HEK293 (cell line): ENCODE data around the gene MICAL3.

Source experiments
- CTCF ChIA-PET: fragments of 350-600 bp; formaldehyde crosslinking; extraction: SDS; loops from one replicate; lab custom pipeline; 2021; ENCODE audit warnings: antibody characterized with exemption; lab: Yijun Ruan, JAX
- POLR2A ChIA-PET: fragments of 300-600 bp; formaldehyde crosslinking; extraction: SDS; loops from one replicate; lab custom pipeline; 2020; ENCODE audit warnings: antibody characterized with exemption, inconsistent platforms; lab: Yijun Ruan, JAX
- H3K27ac ChIP-seq: fragments of 200-500 bp; sonication (Bioruptor generic); 2 replicates; pipeline ENCODE4 v1.5.1; 2014; ENCODE audit warnings: low read depth, low read length, control low read depth, inconsistent platforms; ENCODE audit errors: extremely low read depth
- H3K36me3 ChIP-seq, 2 experiments: fragments of 200-500 bp in 1 of 2; sonication (Bioruptor generic) in 1 of 2; 1 replicate in 1 of 2; 2 replicates in 1 of 2; pipeline ENCODE4 v1.5.1; 2014 to 2017; ENCODE audit warnings: inconsistent platforms in 2 of 2, low read length in 2 of 2; ENCODE audit not compliant: control insufficient read depth in 2 of 2, insufficient read depth in 1 of 2
- H3K4me1 ChIP-seq: fragments of 200-500 bp; sonication (Bioruptor generic); 2 replicates; pipeline ENCODE4 v1.5.1; 2014; ENCODE audit warnings: mild to moderate bottlenecking, low read length, inconsistent platforms; ENCODE audit not compliant: control insufficient read depth, insufficient read depth
- H3K4me3 ChIP-seq: 2 replicates; pipeline ENCODE4 v1.5.1; 2011; ENCODE audit warnings: low read depth, mild to moderate bottlenecking, control low read depth, low read length, moderate library complexity
- H3K9me3 ChIP-seq: fragments of 200-500 bp; sonication (Bioruptor generic); 2 replicates; pipeline ENCODE4 v1.5.1; 2014; ENCODE audit warnings: low read depth, low read length, inconsistent platforms; ENCODE audit not compliant: control insufficient read depth, insufficient read depth
- BCL6B ChIP-seq: fragments of 450-650 bp; formaldehyde crosslinking; IDR thresholded peaks from 2 replicates; pipeline ENCODE4 v1.5.1; 2017; ENCODE audit warnings: missing biosample characterization, missing genetic modification characterization
- HOXC10 ChIP-seq: sonication (generic); formaldehyde crosslinking; IDR thresholded peaks from 2 replicates; pipeline ENCODE4 v1.8.1; 2023; ENCODE audit warnings: mild to moderate bottlenecking, missing genetic modification reagents
- IKZF3 ChIP-seq: fragments of 450-650 bp; IDR thresholded peaks from 2 replicates; pipeline ENCODE4 v1.5.0; 2018; ENCODE audit warnings: missing biosample characterization, mild to moderate bottlenecking, missing genetic modification characterization, moderate library complexity
- SP2 ChIP-seq: fragments of 450-650 bp; formaldehyde crosslinking; IDR thresholded peaks from 2 replicates; pipeline ENCODE4 v1.5.1; 2016; ENCODE audit warnings: missing biosample characterization, missing genetic modification characterization
- TRIM28 ChIP-seq: IDR thresholded peaks from 2 replicates; pipeline ENCODE4 v1.6.1; 2011; ENCODE audit warnings: low read length, control low read depth, borderline replicate concordance
- YY1 ChIP-seq: fragments of 450-650 bp; formaldehyde crosslinking; IDR thresholded peaks from 2 replicates; pipeline ENCODE4 v1.5.1; 2018; ENCODE audit warnings: missing biosample characterization, missing genetic modification characterization
- YY2 ChIP-seq: fragments of 450-650 bp; formaldehyde crosslinking; IDR thresholded peaks from 2 replicates; pipeline ENCODE4 v1.5.1; 2016; ENCODE audit warnings: missing biosample characterization, missing genetic modification characterization
- ZBTB44 ChIP-seq: fragments of 450-650 bp; IDR thresholded peaks from 2 replicates; pipeline ENCODE4 v1.5.1; 2018; ENCODE audit warnings: missing biosample characterization, mild to moderate bottlenecking, missing genetic modification characterization
- ZIC2 ChIP-seq: fragments of 450-650 bp; formaldehyde crosslinking; IDR thresholded peaks from 2 replicates; pipeline ENCODE4 v1.5.1; 2016; ENCODE audit warnings: missing biosample characterization, missing genetic modification characterization
- ZNF202 ChIP-seq: fragments of 450-650 bp; formaldehyde crosslinking; IDR thresholded peaks from 2 replicates; pipeline ENCODE4 v1.5.1; 2016; ENCODE audit warnings: missing biosample characterization, missing genetic modification characterization, borderline replicate concordance
- ZNF223 ChIP-seq: fragments of 450-650 bp; formaldehyde crosslinking; IDR thresholded peaks from 2 replicates; pipeline ENCODE4 v1.5.1; 2016; ENCODE audit warnings: missing biosample characterization, missing genetic modification characterization
- ZNF239 ChIP-seq: fragments of 450-650 bp; formaldehyde crosslinking; IDR thresholded peaks from 2 replicates; pipeline ENCODE4 v1.5.1; 2016; ENCODE audit warnings: missing biosample characterization, missing genetic modification characterization
- ZNF266 ChIP-seq: fragments of 450-650 bp; formaldehyde crosslinking; IDR thresholded peaks from 2 replicates; pipeline ENCODE4 v1.5.1; 2016; ENCODE audit warnings: missing biosample characterization, missing genetic modification characterization, low read depth
- ZNF473 ChIP-seq: fragments of 450-650 bp; formaldehyde crosslinking; IDR thresholded peaks from 2 replicates; pipeline ENCODE4 v1.5.1; 2017; ENCODE audit warnings: missing biosample characterization, missing genetic modification characterization
- ZNF514 ChIP-seq: fragments of 450-650 bp; formaldehyde crosslinking; IDR thresholded peaks from 2 replicates; pipeline ENCODE4 v1.5.1; 2016; ENCODE audit warnings: missing biosample characterization, missing genetic modification characterization
- ZNF585B ChIP-seq: fragments of 450-650 bp; formaldehyde crosslinking; IDR thresholded peaks from 2 replicates; pipeline ENCODE4 v1.5.1; 2016; ENCODE audit warnings: missing biosample characterization, missing genetic modification characterization
- ZNF600 ChIP-seq: fragments of 450-650 bp; formaldehyde crosslinking; IDR thresholded peaks from 2 replicates; pipeline ENCODE4 v1.5.1; 2016; ENCODE audit warnings: missing biosample characterization, missing genetic modification characterization
- ZNF664 ChIP-seq: fragments of 450-650 bp; formaldehyde crosslinking; IDR thresholded peaks from 2 replicates; pipeline ENCODE4 v1.5.1; 2016; ENCODE audit warnings: missing biosample characterization, missing genetic modification characterization
- ZNF785 ChIP-seq: fragments of 450-650 bp; formaldehyde crosslinking; IDR thresholded peaks from 2 replicates; pipeline ENCODE4 v1.5.1; 2016; ENCODE audit warnings: missing biosample characterization, missing genetic modification characterization
- ZNF792 ChIP-seq: fragments of 450-650 bp; formaldehyde crosslinking; IDR thresholded peaks from 2 replicates; pipeline ENCODE4 v1.5.1; 2016; ENCODE audit warnings: missing biosample characterization, missing genetic modification characterization
- TF ChIP-seq, protein P1 (sequence below): fragments of 450-650 bp; formaldehyde crosslinking; IDR thresholded peaks from 2 replicates; pipeline ENCODE4 v1.5.1; 2016; ENCODE audit warnings: missing biosample characterization, missing genetic modification characterization
- TF ChIP-seq, protein P2 (sequence below): fragments of 450-650 bp; formaldehyde crosslinking; IDR thresholded peaks from 2 replicates; pipeline ENCODE4 v1.5.0; 2017; ENCODE audit warnings: missing biosample characterization, missing genetic modification characterization, borderline replicate concordance
- TF ChIP-seq, protein P3 (sequence below): fragments of 450-650 bp; formaldehyde crosslinking; IDR thresholded peaks from 2 replicates; pipeline ENCODE4 v1.5.1; 2016; ENCODE audit warnings: missing biosample characterization, missing genetic modification characterization, borderline replicate concordance
- TF ChIP-seq, protein P4 (sequence below): fragments of 450-650 bp; formaldehyde crosslinking; IDR thresholded peaks from 2 replicates; pipeline ENCODE4 v1.5.1; 2017; ENCODE audit warnings: missing biosample characterization, mild to moderate bottlenecking, missing genetic modification characterization, moderate library complexity

Gene MICAL3

DNA sequence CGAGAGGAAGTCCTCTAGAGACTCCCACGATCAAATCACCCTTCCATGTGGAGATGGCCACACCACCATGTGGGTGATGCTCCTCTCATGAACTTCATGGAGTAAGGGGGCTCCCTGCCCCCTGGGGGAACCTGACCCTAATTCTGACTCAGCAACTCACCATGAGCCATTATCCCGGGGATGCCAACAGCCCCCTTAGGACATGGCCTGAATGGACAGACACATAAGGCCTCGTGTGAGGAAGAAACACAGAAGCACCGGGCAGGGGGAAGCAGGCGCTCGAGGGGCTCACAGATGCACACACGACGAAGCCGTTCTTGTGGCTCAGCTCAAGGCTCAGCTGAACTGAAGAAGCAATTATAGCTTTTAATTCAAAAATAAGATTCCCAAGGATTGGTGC, 150.6 kb downstream of the MICAL3 start:
- CTCF ChIA-PET, result interaction anchor here (1.0 kb wide), 1 partner anchor 88 kb away, joined by 3 read pairs; no protein-coding TSS in a partner anchor
- POLR2A ChIA-PET, result interaction anchor here (0.6 kb wide), 1 partner anchor 184 kb away, joined by 4 read pairs; no protein-coding TSS in a partner anchor

DNA sequence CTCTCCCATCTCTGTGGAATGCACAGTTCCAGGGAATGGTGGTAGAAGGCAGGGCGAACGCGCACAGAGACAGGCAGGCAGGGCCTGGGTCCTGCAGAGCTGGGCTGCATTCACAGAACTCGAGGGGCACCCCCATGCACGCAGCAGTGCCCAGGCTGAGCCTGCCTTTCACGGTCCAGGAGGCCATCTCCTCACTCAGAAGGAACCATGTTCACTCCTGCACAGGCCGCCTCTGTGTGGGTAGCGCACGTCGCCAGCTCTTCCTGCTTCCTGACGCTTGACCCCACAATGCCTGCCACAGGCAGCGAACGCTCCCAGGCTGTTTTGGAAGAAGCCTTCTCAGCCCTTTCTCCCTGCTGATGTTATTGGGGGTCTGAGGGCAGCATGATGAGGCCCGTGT, 151.2 kb downstream of the MICAL3 start:
- ChIA-PET POLR2A (no interaction called here), CTCF (no interaction called here)
- Histone ChIP-seq H3K27ac (no peak overlapping the region), H3K4me3 (no peak overlapping the region), H3K4me1 (no peaks in the 10 kb centered on the region), H3K9me3 (no peaks in the 10 kb centered on the region), H3K36me3 (peaks cover 0 to 77% of the 10 kb centered on the region in 2 experiments; a peak in 2 of 3 replicates)
- TF ChIP-seq HOXC10 (CRISPR knock-in tag), result no peak
- no peak for TF ChIP-seq ZNF600 (tag by site-specific recombination)
- TF ChIP-seq ZIC2 (tag by site-specific recombination), result no peak
- TF ChIP-seq, protein P1, sequence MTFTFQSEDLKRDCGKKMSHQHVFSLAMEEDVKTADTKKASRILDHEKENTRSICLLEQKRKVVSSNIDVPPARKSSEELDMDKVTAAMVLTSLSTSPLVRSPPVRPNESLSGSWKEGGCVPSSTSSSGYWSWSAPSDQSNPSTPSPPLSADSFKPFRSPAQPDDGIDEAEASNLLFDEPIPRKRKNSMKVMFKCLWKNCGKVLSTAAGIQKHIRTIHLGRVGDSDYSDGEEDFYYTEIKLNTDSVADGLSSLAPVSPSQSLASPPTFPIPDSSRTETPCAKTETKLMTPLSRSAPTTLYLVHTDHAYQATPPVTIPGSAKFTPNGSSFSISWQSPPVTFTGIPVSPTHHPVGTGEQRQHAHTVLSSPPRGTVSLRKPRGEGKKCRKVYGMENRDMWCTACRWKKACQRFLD (tag by site-specific recombination), result no peak
- no peak for TF ChIP-seq TRIM28
- no peak for TF ChIP-seq ZNF223 (tag by site-specific recombination)
- TF ChIP-seq SP2 (tag by site-specific recombination), result no peak
- TF ChIP-seq ZNF785 (tag by site-specific recombination), result no peak
- no peak for TF ChIP-seq ZNF202 (tag by site-specific recombination)
- TF ChIP-seq ZNF664 (tag by site-specific recombination), result no peak
- TF ChIP-seq, protein P2, sequence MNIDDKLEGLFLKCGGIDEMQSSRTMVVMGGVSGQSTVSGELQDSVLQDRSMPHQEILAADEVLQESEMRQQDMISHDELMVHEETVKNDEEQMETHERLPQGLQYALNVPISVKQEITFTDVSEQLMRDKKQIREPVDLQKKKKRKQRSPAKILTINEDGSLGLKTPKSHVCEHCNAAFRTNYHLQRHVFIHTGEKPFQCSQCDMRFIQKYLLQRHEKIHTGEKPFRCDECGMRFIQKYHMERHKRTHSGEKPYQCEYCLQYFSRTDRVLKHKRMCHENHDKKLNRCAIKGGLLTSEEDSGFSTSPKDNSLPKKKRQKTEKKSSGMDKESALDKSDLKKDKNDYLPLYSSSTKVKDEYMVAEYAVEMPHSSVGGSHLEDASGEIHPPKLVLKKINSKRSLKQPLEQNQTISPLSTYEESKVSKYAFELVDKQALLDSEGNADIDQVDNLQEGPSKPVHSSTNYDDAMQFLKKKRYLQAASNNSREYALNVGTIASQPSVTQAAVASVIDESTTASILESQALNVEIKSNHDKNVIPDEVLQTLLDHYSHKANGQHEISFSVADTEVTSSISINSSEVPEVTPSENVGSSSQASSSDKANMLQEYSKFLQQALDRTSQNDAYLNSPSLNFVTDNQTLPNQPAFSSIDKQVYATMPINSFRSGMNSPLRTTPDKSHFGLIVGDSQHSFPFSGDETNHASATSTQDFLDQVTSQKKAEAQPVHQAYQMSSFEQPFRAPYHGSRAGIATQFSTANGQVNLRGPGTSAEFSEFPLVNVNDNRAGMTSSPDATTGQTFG, result no peak
- TF ChIP-seq IKZF3 (tag by site-specific recombination), result no peak
- TF ChIP-seq, protein P3, sequence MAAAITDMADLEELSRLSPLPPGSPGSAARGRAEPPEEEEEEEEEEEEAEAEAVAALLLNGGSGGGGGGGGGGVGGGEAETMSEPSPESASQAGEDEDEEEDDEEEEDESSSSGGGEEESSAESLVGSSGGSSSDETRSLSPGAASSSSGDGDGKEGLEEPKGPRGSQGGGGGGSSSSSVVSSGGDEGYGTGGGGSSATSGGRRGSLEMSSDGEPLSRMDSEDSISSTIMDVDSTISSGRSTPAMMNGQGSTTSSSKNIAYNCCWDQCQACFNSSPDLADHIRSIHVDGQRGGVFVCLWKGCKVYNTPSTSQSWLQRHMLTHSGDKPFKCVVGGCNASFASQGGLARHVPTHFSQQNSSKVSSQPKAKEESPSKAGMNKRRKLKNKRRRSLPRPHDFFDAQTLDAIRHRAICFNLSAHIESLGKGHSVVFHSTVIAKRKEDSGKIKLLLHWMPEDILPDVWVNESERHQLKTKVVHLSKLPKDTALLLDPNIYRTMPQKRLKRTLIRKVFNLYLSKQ (tag by site-specific recombination), result no peak
- TF ChIP-seq YY1, result no peak
- no peak for TF ChIP-seq ZNF266
- no peak for TF ChIP-seq ZNF514 (tag by site-specific recombination)
- no peak for TF ChIP-seq ZNF585B (tag by site-specific recombination)
- TF ChIP-seq ZNF792 (tag by site-specific recombination), result no peak
- TF ChIP-seq, protein P4, sequence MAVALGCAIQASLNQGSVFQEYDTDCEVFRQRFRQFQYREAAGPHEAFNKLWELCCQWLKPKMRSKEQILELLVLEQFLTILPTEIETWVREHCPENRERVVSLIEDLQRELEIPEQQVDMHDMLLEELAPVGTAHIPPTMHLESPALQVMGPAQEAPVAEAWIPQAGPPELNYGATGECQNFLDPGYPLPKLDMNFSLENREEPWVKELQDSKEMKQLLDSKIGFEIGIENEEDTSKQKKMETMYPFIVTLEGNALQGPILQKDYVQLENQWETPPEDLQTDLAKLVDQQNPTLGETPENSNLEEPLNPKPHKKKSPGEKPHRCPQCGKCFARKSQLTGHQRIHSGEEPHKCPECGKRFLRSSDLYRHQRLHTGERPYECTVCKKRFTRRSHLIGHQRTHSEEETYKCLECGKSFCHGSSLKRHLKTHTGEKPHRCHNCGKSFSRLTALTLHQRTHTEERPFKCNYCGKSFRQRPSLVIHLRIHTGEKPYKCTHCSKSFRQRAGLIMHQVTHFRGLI (tag by site-specific recombination), result no peak

More for the DNA sequence above, 150.6 kb downstream of the MICAL3 start:
- Histone ChIP-seq H3K36me3 (peaks cover 0 to 78% of the 10 kb centered on the region in 2 experiments; a peak in 2 of 3 replicates), H3K4me1 (no peaks in the 10 kb centered on the region), H3K27ac (no peak overlapping the region), H3K4me3 (no peak overlapping the region), H3K9me3 (no peaks in the 10 kb centered on the region)
- TF ChIP-seq ZNF239 (tag by site-specific recombination) (no peak), BCL6B (no peak), TRIM28 (no peak), YY2 (no peak), ZNF473 (no peak), ZBTB44 (tag by site-specific recombination) (no peak)
- TF ChIP-seq, all 188 proteins: peak for 0
